ENCODE results near the gene TBC1D12. TPM values are rescaled to one million over a fixed set of nuclear protein-coding genes. Genes with fewer than 3 reads are reported as not detected.

The TBC1D12 gene
- total and polyA plus RNA-seq, 7 donors, result 5.5 to 24.4 (median 16.3) TPM

GRCh38 chr10:94364482-94364881, 37.9 kb upstream of the TBC1D12 start:
- TF ChIP-seq POLR2A (IDR thresholded peaks at IDR 0.05) (no peak), EP300 (IDR thresholded peaks at IDR 0.05) (no peak), POLR2AphosphoS5 (IDR thresholded peaks at IDR 0.05) (no peak), CTCF (IDR thresholded peaks at IDR 0.05) (no peak)
- Histone ChIP-seq H3K36me3 (no peaks in the 10 kb centered on the region), H3K4me1 (peaks cover 0 to 23% (median 16%) of the 10 kb centered on the region in 4 donors), H3K27ac (no peak overlapping the region), H3K27me3 (no peaks in the 10 kb centered on the region), H3K4me3 (no peak overlapping the region), H3K9me3 (no peaks in the 10 kb centered on the region)
- DNase-seq, result no peak
- 88 to 92% methylated on average over 1 of the region's 1 CpG for WGBS, 2 donors
- intact Hi-C loops (cut with DNase I), result loop anchor here (10.0 kb wide), 1 partner anchor 660 kb away; the partner anchor contains the start of gene FRA10AC1

GRCh38 chr10:94366382-94366781, 36.0 kb upstream of the TBC1D12 start:
- Histone ChIP-seq H3K4me3 (no peak overlapping the region), H3K36me3 (no peaks in the 10 kb centered on the region), H3K4me1 (peaks cover 0 to 15% (median 8%) of the 10 kb centered on the region in 4 donors), H3K9me3 (no peaks in the 10 kb centered on the region), H3K27ac (no peak overlapping the region), H3K27me3 (no peaks in the 10 kb centered on the region)
- DNase-seq, result no peak
- TF ChIP-seq EP300 (IDR thresholded peaks at IDR 0.05), result no peak
- no peak for TF ChIP-seq POLR2AphosphoS5 (IDR thresholded peaks at IDR 0.05)
- no peak for TF ChIP-seq POLR2A (IDR thresholded peaks at IDR 0.05)
- no peak for TF ChIP-seq CTCF (IDR thresholded peaks at IDR 0.05)
- intact Hi-C loops (cut with DNase I), result loop anchor here (10.0 kb wide), 1 partner anchor 662 kb away; the partner anchor contains the start of gene FRA10AC1
- WGBS, 2 donors, result 84 to 86% methylated on average over 3 of the region's 3 CpGs

GRCh38 chr10:94370501-94370900, 31.8 kb upstream of the TBC1D12 start:
- no peak for DNase-seq
- Histone ChIP-seq H3K4me3 (no peak overlapping the region), H3K36me3 (no peaks in the 10 kb centered on the region), H3K27me3 (no peaks in the 10 kb centered on the region), H3K9me3 (no peaks in the 10 kb centered on the region), H3K4me1 (no peaks in the 10 kb centered on the region), H3K27ac (no peak overlapping the region)
- TF ChIP-seq CTCF (IDR thresholded peaks at IDR 0.05) (no peak), EP300 (IDR thresholded peaks at IDR 0.05) (no peak), POLR2AphosphoS5 (IDR thresholded peaks at IDR 0.05) (no peak), POLR2A (IDR thresholded peaks at IDR 0.05) (no peak)
- WGBS, 2 donors, result 78 to 86% methylated on average over 2 of the region's 2 CpGs
- intact Hi-C loops (cut with DNase I), result no loop called here

GRCh38 chr10:94375374-94375773, 27.0 kb upstream of the TBC1D12 start:
- no peaks in the 10 kb centered on the region for H3K36me3 ChIP-seq
- H3K27me3 ChIP-seq, result no peaks in the 10 kb centered on the region
- no peaks in the 10 kb centered on the region for H3K9me3 ChIP-seq
- no peak overlapping the region for H3K4me3 ChIP-seq
- H3K4me1 ChIP-seq, result no peaks in the 10 kb centered on the region
- no peak overlapping the region for H3K27ac ChIP-seq
- intact Hi-C loops (cut with DNase I), result no loop called here
- 94 to 95% methylated on average over 1 of the region's 1 CpG for WGBS, 2 donors
- no peak for DNase-seq
- TF ChIP-seq EP300 (IDR thresholded peaks at IDR 0.05) (no peak), CTCF (IDR thresholded peaks at IDR 0.05) (no peak), POLR2A (IDR thresholded peaks at IDR 0.05) (no peak), POLR2AphosphoS5 (IDR thresholded peaks at IDR 0.05) (no peak)

- WGBS, 2 donors, result 51 to 76% methylated on average over 2 of the region's 2 CpGs
- H3K36me3 ChIP-seq, result no peaks in the 10 kb centered on the region
Observed at GRCh38 chr10:94376865-94377264, 25.5 kb upstream of the TBC1D12 start.

More at GRCh38 chr10:94376865-94377264, 25.5 kb upstream of the TBC1D12 start:
- no peak overlapping the region for H3K4me3 ChIP-seq
- H3K27ac ChIP-seq, result no peak overlapping the region
- intact Hi-C loops (cut with DNase I), result no loop called here
- no peaks in the 10 kb centered on the region for H3K27me3 ChIP-seq
- no peak for TF ChIP-seq CTCF (IDR thresholded peaks at IDR 0.05)
- no peak for DNase-seq
- H3K9me3 ChIP-seq, result no peaks in the 10 kb centered on the region
- H3K4me1 ChIP-seq, result no peaks in the 10 kb centered on the region
